Endothelial cell (in vitro differentiated cells): ENCODE measurements around the gene CSNK1D. TPM values are rescaled to one million over a fixed set of nuclear protein-coding genes. Genes with fewer than 3 reads are reported as not detected.

Source experiments
- DNase-seq: peaks from one replicate; pipeline ENCODE4 v3.0.0; 2021; ENCODE audit warnings: low spot score
- H3K27ac Mint-ChIP-seq: one replicate; pipeline ENCODE4 v1.8.0; 2021; ENCODE audit warnings: mixed read lengths, inconsistent platforms; ENCODE audit not compliant: unreplicated experiment
- H3K27me3 Mint-ChIP-seq: one replicate; pipeline ENCODE4 v1.8.0; 2021; ENCODE audit warnings: mild to moderate bottlenecking, moderate library complexity, mixed read lengths, inconsistent platforms; ENCODE audit not compliant: unreplicated experiment
- H3K36me3 Mint-ChIP-seq: one replicate; pipeline ENCODE4 v1.8.0; 2021; ENCODE audit warnings: mild to moderate bottlenecking, low read depth, mixed read lengths, inconsistent platforms; ENCODE audit not compliant: unreplicated experiment
- H3K4me1 Mint-ChIP-seq: one replicate; pipeline ENCODE4 v1.8.0; 2021; ENCODE audit warnings: mild to moderate bottlenecking, mixed read lengths, inconsistent platforms; ENCODE audit not compliant: unreplicated experiment
- H3K4me3 Mint-ChIP-seq: one replicate; pipeline ENCODE4 v1.8.0; 2021; ENCODE audit warnings: mild to moderate bottlenecking, mixed read lengths, inconsistent platforms; ENCODE audit not compliant: unreplicated experiment
- H3K9me3 Mint-ChIP-seq: one replicate; pipeline ENCODE4 v1.8.0; 2021; ENCODE audit warnings: mixed read lengths, inconsistent platforms; ENCODE audit not compliant: unreplicated experiment
- CTCF ChIP-seq: fragments of 200-600 bp; sonication (generic); IDR thresholded peaks from one replicate; pipeline ENCODE4 v1.5.0; 2021; ENCODE audit warnings: antibody characterized with exemption; ENCODE audit not compliant: unreplicated experiment
- total RNA-seq: library from RNA; stranded (reverse); fragmentation: NEBNext Ultra II Directional; extraction: Animal tissue kit (Norgen Biotek cat#: 25700); gene quantifications from one replicate; pipeline ENCODE4 v1.2.1, GENCODE V29; 2021; ENCODE audit not compliant: unreplicated experiment

CSNK1D gene
- total RNA-seq, 1 donor from 2014 or later: 149 TPM

- H3K27ac Mint-ChIP-seq: no peak overlapping the region
- no peak for TF ChIP-seq CTCF
- peaks cover 23% of the 10 kb centered on the region for H3K27me3 Mint-ChIP-seq
- H3K4me1 Mint-ChIP-seq: peaks cover 28% of the 10 kb centered on the region
- H3K9me3 Mint-ChIP-seq: no peaks in the 10 kb centered on the region
- DNase-seq: no peak
- H3K4me3 Mint-ChIP-seq: no peak overlapping the region
- H3K36me3 Mint-ChIP-seq: peaks cover 42% of the 10 kb centered on the region
These were observed 30.4 kb downstream of the CSNK1D start for GRCh38 chr17:82242977-82243647.

GRCh38 chr17:82242698-82242976 lies 30.9 kb downstream of the CSNK1D start:
- Mint-ChIP-seq H3K36me3 (peaks cover 37% of the 10 kb centered on the region), H3K27ac (no peak overlapping the region), H3K27me3 (peaks cover 23% of the 10 kb centered on the region), H3K9me3 (no peaks in the 10 kb centered on the region), H3K4me1 (peaks cover 24% of the 10 kb centered on the region), H3K4me3 (no peak overlapping the region)
- TF ChIP-seq CTCF: no peak
- DNase-seq: no peak

GRCh38 chr17:82241926-82242697 lies 31.4 kb downstream of the CSNK1D start:
- Mint-ChIP-seq H3K36me3 (peaks cover 33% of the 10 kb centered on the region), H3K27me3 (peaks cover 24% of the 10 kb centered on the region), H3K4me3 (no peak overlapping the region), H3K9me3 (no peaks in the 10 kb centered on the region), H3K4me1 (peaks cover 19% of the 10 kb centered on the region), H3K27ac (no peak overlapping the region)
- TF ChIP-seq CTCF: no peak
- DNase-seq: no peak

GRCh38 chr17:82241183-82241925 lies 32.1 kb downstream of the CSNK1D start:
- no peak overlapping the region for H3K27ac Mint-ChIP-seq
- peaks cover 21% of the 10 kb centered on the region for H3K27me3 Mint-ChIP-seq
- H3K36me3 Mint-ChIP-seq: peaks cover 31% of the 10 kb centered on the region
- peaks cover 15% of the 10 kb centered on the region for H3K4me1 Mint-ChIP-seq
- H3K4me3 Mint-ChIP-seq: no peak overlapping the region
- TF ChIP-seq CTCF: no peak
- no peak for DNase-seq
- H3K9me3 Mint-ChIP-seq: no peaks in the 10 kb centered on the region
